ENCODE results near the gene MOCS1.

MOCS1 gene

DNA sequence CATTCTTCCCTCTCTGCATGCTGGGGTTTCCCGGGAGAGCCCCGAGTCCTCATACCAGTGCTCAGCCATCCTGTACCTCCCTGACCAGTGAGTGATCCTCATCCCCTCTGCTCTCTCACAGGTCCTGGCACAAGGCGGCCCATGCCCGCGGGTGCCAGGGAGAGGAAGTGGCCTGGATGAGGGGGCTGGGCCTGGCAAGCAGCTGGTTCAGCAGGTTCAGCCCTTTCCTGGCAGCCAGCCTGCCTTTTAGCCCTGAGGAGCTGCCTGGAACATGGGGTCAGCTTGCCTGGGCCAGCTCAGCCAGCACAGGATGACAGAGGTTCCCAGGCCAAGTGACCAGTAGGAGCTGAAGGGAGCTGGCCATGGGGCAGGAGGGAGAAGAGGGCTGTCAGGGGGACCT, 10.9 kb downstream of the MOCS1 start:
- Histone ChIP-seq H3K36me3 (ENCODE audit: control insufficient read depth in 2 of 2, insufficient read depth in 1 of 2, low read length in 2 of 2) (peaks cover 10 to 51% of the 10 kb centered on the region in 2 experiments; a peak in 2 of 3 replicates), H3K4me1 (ENCODE audit: control insufficient read depth, insufficient read depth, low read length) (no peaks in the 10 kb centered on the region), H3K4me3 (ENCODE audit: low read depth, low read length) (no peak overlapping the region), H3K9me3 (ENCODE audit: control insufficient read depth, insufficient read depth, low read depth, low read length) (no peaks in the 10 kb centered on the region), H3K27ac (ENCODE audit: extremely low read depth, low read depth, low read length) (no peak overlapping the region)
- TF ChIP-seq, protein P1, sequence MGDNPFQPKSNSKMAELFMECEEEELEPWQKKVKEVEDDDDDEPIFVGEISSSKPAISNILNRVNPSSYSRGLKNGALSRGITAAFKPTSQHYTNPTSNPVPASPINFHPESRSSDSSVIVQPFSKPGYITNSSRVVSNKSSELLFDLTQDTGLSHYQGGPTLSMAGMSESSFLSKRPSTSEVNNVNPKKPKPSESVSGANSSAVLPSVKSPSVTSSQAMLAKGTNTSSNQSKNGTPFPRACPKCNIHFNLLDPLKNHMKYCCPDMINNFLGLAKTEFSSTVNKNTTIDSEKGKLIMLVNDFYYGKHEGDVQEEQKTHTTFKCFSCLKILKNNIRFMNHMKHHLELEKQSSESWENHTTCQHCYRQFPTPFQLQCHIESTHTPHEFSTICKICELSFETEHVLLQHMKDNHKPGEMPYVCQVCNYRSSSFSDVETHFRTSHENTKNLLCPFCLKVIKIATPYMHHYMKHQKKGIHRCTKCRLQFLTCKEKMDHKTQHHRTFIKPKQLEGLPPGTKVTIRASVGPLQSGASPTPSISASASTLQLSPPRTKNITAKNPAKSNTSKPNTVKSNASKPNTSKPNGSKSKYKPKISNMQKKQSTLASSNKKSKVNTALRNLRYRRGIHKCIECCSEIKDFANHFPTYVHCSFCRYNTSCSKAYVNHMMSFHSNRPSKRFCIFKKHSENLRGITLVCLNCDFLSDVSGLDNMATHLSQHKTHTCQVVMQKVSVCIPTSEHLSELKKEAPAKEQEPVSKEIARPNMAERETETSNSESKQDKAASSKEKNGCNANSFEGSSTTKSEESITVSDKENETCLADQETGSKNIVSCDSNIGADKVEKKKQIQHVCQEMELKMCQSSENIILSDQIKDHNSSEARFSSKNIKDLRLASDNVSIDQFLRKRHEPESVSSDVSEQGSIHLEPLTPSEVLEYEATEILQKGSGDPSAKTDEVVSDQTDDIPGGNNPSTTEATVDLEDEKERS (tag by site-specific recombination; IDR thresholded peaks at IDR 0.05), result no peak
- TF ChIP-seq ZNF555 (tag by site-specific recombination; conservative IDR thresholded peaks at IDR 0.05) (no peak), ZSCAN30 (tag by site-specific recombination; IDR thresholded peaks at IDR 0.05) (no peak), ZNF548 (tag by site-specific recombination; IDR thresholded peaks at IDR 0.05) (no peak)
- ChIA-PET CTCF (interaction anchor here (0.5 to 2.0 kb wide), 2 partner anchors 58 to 321 kb away, joined by 3 to 5 read pairs; no protein-coding TSS in a partner anchor), POLR2A (no interaction called here)

DNA sequence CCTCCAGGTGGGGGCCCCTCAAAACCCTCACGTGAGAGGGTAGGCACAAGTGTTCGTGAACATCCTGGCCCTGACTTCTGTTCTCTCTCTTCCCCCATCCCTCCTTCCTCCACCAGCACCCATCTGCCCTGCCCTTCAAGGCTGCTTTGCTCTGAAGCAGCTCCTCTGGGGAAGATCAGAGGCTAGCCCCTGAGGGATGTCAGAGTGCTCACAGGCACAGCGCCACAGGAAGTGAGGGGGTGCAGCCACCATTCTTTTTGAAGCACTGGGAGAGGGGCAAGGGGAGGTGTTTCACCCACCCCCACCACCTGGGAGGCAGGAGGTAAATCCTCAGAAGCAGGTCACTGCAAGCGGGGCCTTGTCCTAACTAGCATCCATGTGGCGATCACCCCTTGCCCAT, 11.4 kb downstream of the MOCS1 start:
- H3K4me3 ChIP-seq (ENCODE audit: low read depth, low read length), result no peak overlapping the region
- H3K36me3 ChIP-seq (ENCODE audit: control insufficient read depth in 2 of 2, insufficient read depth in 1 of 2, low read length in 2 of 2), result peaks cover 10 to 51% of the 10 kb centered on the region in 2 experiments; a peak in 2 of 3 replicates
- no peaks in the 10 kb centered on the region for H3K4me1 ChIP-seq (ENCODE audit: control insufficient read depth, insufficient read depth, low read length)
- H3K27ac ChIP-seq (ENCODE audit: extremely low read depth, low read depth, low read length), result no peak overlapping the region
- CTCF ChIA-PET, result interaction anchor here (0.5 to 2.0 kb wide), 4 partner anchors 24 to 742 kb away, joined by 3 to 5 read pairs (median 4); no protein-coding TSS in a partner anchor
- no peaks in the 10 kb centered on the region for H3K9me3 ChIP-seq (ENCODE audit: control insufficient read depth, insufficient read depth, low read depth, low read length)
- POLR2A ChIA-PET, result no interaction called here
- no peak for TF ChIP-seq ZNF211 (tag by site-specific recombination; IDR thresholded peaks at IDR 0.05; ENCODE audit: low read depth)
- TF ChIP-seq ZSCAN30 (tag by site-specific recombination; IDR thresholded peaks at IDR 0.05), result no peak
- TF ChIP-seq YY1 (tag by site-specific recombination; IDR thresholded peaks at IDR 0.05), result no peak
- TF ChIP-seq ZNF629 (tag by site-specific recombination; IDR thresholded peaks at IDR 0.05), result no peak
- TF ChIP-seq ZNF510 (tag by site-specific recombination; IDR thresholded peaks at IDR 0.05; ENCODE audit: insufficient replicate concordance), result no peak
- no peak for TF ChIP-seq CTCF (tag by site-specific recombination; IDR thresholded peaks at IDR 0.05)
- TF ChIP-seq ZNF239 (tag by site-specific recombination; IDR thresholded peaks at IDR 0.05), result no peak
- TF ChIP-seq, protein P2, sequence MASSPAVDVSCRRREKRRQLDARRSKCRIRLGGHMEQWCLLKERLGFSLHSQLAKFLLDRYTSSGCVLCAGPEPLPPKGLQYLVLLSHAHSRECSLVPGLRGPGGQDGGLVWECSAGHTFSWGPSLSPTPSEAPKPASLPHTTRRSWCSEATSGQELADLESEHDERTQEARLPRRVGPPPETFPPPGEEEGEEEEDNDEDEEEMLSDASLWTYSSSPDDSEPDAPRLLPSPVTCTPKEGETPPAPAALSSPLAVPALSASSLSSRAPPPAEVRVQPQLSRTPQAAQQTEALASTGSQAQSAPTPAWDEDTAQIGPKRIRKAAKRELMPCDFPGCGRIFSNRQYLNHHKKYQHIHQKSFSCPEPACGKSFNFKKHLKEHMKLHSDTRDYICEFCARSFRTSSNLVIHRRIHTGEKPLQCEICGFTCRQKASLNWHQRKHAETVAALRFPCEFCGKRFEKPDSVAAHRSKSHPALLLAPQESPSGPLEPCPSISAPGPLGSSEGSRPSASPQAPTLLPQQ (tag by site-specific recombination; IDR thresholded peaks at IDR 0.05), result no peak
- no peak for TF ChIP-seq ZNF335 (tag by site-specific recombination; conservative IDR thresholded peaks at IDR 0.05)
- no peak for TF ChIP-seq SCRT2 (tag by site-specific recombination; IDR thresholded peaks at IDR 0.05)
- TF ChIP-seq ZNF600 (tag by site-specific recombination; IDR thresholded peaks at IDR 0.05), result no peak
- TF ChIP-seq, protein P3, sequence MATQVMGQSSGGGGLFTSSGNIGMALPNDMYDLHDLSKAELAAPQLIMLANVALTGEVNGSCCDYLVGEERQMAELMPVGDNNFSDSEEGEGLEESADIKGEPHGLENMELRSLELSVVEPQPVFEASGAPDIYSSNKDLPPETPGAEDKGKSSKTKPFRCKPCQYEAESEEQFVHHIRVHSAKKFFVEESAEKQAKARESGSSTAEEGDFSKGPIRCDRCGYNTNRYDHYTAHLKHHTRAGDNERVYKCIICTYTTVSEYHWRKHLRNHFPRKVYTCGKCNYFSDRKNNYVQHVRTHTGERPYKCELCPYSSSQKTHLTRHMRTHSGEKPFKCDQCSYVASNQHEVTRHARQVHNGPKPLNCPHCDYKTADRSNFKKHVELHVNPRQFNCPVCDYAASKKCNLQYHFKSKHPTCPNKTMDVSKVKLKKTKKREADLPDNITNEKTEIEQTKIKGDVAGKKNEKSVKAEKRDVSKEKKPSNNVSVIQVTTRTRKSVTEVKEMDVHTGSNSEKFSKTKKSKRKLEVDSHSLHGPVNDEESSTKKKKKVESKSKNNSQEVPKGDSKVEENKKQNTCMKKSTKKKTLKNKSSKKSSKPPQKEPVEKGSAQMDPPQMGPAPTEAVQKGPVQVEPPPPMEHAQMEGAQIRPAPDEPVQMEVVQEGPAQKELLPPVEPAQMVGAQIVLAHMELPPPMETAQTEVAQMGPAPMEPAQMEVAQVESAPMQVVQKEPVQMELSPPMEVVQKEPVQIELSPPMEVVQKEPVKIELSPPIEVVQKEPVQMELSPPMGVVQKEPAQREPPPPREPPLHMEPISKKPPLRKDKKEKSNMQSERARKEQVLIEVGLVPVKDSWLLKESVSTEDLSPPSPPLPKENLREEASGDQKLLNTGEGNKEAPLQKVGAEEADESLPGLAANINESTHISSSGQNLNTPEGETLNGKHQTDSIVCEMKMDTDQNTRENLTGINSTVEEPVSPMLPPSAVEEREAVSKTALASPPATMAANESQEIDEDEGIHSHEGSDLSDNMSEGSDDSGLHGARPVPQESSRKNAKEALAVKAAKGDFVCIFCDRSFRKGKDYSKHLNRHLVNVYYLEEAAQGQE (tag by site-specific recombination; IDR thresholded peaks at IDR 0.05), result no peak
- TF ChIP-seq GLI2 (tag by site-specific recombination; IDR thresholded peaks at IDR 0.05; ENCODE audit: borderline replicate concordance, low read depth), result no peak
- no peak for TF ChIP-seq ZNF670 (tag by site-specific recombination; IDR thresholded peaks at IDR 0.05; ENCODE audit: low read depth)
- TF ChIP-seq, protein P4, sequence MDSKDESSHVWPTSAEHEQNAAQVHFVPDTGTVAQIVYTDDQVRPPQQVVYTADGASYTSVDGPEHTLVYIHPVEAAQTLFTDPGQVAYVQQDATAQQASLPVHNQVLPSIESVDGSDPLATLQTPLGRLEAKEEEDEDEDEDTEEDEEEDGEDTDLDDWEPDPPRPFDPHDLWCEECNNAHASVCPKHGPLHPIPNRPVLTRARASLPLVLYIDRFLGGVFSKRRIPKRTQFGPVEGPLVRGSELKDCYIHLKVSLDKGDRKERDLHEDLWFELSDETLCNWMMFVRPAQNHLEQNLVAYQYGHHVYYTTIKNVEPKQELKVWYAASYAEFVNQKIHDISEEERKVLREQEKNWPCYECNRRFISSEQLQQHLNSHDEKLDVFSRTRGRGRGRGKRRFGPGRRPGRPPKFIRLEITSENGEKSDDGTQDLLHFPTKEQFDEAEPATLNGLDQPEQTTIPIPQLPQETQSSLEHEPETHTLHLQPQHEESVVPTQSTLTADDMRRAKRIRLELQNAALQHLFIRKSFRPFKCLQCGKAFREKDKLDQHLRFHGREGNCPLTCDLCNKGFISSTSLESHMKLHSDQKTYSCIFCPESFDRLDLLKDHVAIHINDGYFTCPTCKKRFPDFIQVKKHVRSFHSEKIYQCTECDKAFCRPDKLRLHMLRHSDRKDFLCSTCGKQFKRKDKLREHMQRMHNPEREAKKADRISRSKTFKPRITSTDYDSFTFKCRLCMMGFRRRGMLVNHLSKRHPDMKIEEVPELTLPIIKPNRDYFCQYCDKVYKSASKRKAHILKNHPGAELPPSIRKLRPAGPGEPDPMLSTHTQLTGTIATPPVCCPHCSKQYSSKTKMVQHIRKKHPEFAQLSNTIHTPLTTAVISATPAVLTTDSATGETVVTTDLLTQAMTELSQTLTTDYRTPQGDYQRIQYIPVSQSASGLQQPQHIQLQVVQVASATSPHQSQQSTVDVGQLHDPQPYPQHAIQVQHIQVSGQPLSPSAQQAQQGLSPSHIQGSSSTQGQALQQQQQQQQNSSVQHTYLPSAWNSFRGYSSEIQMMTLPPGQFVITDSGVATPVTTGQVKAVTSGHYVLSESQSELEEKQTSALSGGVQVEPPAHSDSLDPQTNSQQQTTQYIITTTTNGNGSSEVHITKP (tag by site-specific recombination; IDR thresholded peaks at IDR 0.05), result no peak
- TF ChIP-seq, protein P5, sequence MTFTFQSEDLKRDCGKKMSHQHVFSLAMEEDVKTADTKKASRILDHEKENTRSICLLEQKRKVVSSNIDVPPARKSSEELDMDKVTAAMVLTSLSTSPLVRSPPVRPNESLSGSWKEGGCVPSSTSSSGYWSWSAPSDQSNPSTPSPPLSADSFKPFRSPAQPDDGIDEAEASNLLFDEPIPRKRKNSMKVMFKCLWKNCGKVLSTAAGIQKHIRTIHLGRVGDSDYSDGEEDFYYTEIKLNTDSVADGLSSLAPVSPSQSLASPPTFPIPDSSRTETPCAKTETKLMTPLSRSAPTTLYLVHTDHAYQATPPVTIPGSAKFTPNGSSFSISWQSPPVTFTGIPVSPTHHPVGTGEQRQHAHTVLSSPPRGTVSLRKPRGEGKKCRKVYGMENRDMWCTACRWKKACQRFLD (tag by site-specific recombination; IDR thresholded peaks at IDR 0.05), result no peak
